Endothelial cell of umbilical vein (primary cell): ENCODE data around the gene TBX21. TPM values are rescaled to one million over a fixed set of nuclear protein-coding genes. Genes with fewer than 3 reads are reported as not detected.

Experiments
- BruUV-seq: library from RNA; stranded (reverse); fragments of 400-500 nt; replicated peaks from 2 replicates; lab custom pipeline; 2021; lab: Mats Ljungman, UMichigan
- CTCF ChIA-PET: fragments of 300-600, 350-600 bp; sonication (Branson Sonifier 250); formaldehyde crosslinking; loops from one replicate; lab custom pipeline; 2021; ENCODE audit warnings: antibody characterized with exemption, inconsistent platforms; lab: Charles Lee
- POLR2A ChIA-PET: fragments of 300-600, 350-600 bp; sonication (Branson Sonifier 250); formaldehyde crosslinking; loops from one replicate; lab custom pipeline; 2021; ENCODE audit warnings: antibody characterized with exemption, inconsistent platforms; lab: Charles Lee
- DNase-seq: peaks from one replicate; pipeline ENCODE4 v3.0.0-alpha.2; 2011; ENCODE audit warnings: low read depth, low spot score
- FAIRE-seq: peaks from 2 replicates; lab custom pipeline; 2011; peaks lifted over from hg19 to GRCh38; lab: Jason Lieb, UNC
- H2AFZ ChIP-seq: 2 replicates; pipeline ENCODE4 v1.6.0; 2012; ENCODE audit warnings: low read depth, low read length, control low read depth, inconsistent platforms
- H3K27ac ChIP-seq: 2 replicates; pipeline ENCODE4 v1.5.1; 2011; ENCODE audit warnings: low read depth, mild to moderate bottlenecking, control low read depth, low read length, moderate library complexity; ENCODE audit not compliant: insufficient read depth
- H3K27me3 ChIP-seq, 2 experiments: 2 replicates each; pipeline versions ENCODE4 v1.6.0 to v1.6.1; 2011; ENCODE audit warnings: low read length in 2 of 2, mixed read lengths in 1 of 2; ENCODE audit not compliant: control insufficient read depth in 2 of 2, insufficient read depth in 2 of 2
- H3K36me3 ChIP-seq, 2 experiments: 2 replicates in 1 of 2; 3 replicates in 1 of 2; pipeline ENCODE4 v1.5.1; 2011; ENCODE audit warnings: low read length in 2 of 2, mild to moderate bottlenecking in 1 of 2, moderate library complexity in 1 of 2; ENCODE audit not compliant: control insufficient read depth in 2 of 2, insufficient read depth in 2 of 2; ENCODE audit errors: extremely low read depth in 1 of 2
- H3K4me1 ChIP-seq: 3 replicates; pipeline ENCODE4 v1.5.1; 2011; ENCODE audit warnings: mild to moderate bottlenecking, low read length; ENCODE audit not compliant: control insufficient read depth, insufficient read depth; ENCODE audit errors: extremely low read depth
- H3K4me2 ChIP-seq: 2 replicates; pipeline ENCODE4 v1.6.1; 2011; ENCODE audit warnings: low read length, control low read depth, mixed read lengths; ENCODE audit not compliant: insufficient read depth
- H3K4me3 ChIP-seq, 3 experiments: fragments of 200-600 bp in 1 of 3; sonication (generic), shearing (Covaris generic) in 1 of 3; replicated peaks in 1 of 3; 2 replicates each; pipeline ENCODE4 v1.5.1; 2011 to 2016; ENCODE audit warnings: control low read depth in 3 of 3, low read length in 3 of 3, mild to moderate bottlenecking in 2 of 3, inconsistent platforms in 1 of 3, low read depth in 1 of 3, moderate library complexity in 1 of 3; ENCODE audit not compliant: insufficient read depth in 1 of 3
- H3K79me2 ChIP-seq: 2 replicates; pipeline ENCODE4 v1.6.0; 2012; ENCODE audit warnings: low read length, inconsistent platforms; ENCODE audit not compliant: control insufficient read depth, insufficient read depth
- H3K9ac ChIP-seq: replicated peaks from 2 replicates; pipeline ENCODE3; 2011; ENCODE audit warnings: low read length, control low read depth; ENCODE audit not compliant: insufficient read depth; ENCODE audit errors: extremely low read depth
- H3K9me1 ChIP-seq: replicated peaks from 3 replicates; pipeline ENCODE4 v1.6.0; 2011; ENCODE audit warnings: mild to moderate bottlenecking, low read length; ENCODE audit not compliant: control insufficient read depth, insufficient read depth; ENCODE audit errors: extremely low read depth
- H3K9me3 ChIP-seq: replicated peaks from 2 replicates; pipeline ENCODE4 v1.5.1; 2012; ENCODE audit warnings: low read length, inconsistent platforms; ENCODE audit not compliant: control insufficient read depth, insufficient read depth
- H4K20me1 ChIP-seq: replicated peaks from 2 replicates; pipeline ENCODE3; 2011; ENCODE audit warnings: mild to moderate bottlenecking, low read length; ENCODE audit not compliant: control insufficient read depth, insufficient read depth; ENCODE audit errors: extremely low read depth
- GATA2 ChIP-seq: IDR thresholded peaks from 2 replicates; pipeline ENCODE4 v1.7.0; 2011; ENCODE audit warnings: low read depth, mild to moderate bottlenecking, moderate library complexity, mixed read lengths, low read length; ENCODE audit not compliant: insufficient read length, insufficient read depth
- POLR2A ChIP-seq: IDR thresholded peaks from 2 replicates; pipeline ENCODE4 v1.6.1; 2012; ENCODE audit warnings: low read depth, mild to moderate bottlenecking, control low read depth, low read length
- dilution Hi-C: fragments of 300-500 bp; cut with MboI; formaldehyde crosslinking; loops from one replicate; pipeline ENCODE4 v1.15.0; 2019; ENCODE audit warnings: low sequenced_read_pairs; ENCODE audit not compliant: extremely low pct_ligation_motif_present
- intact Hi-C: fragments of 100-400 bp; cut with micrococcal nuclease; formaldehyde crosslinking; loops from one replicate; pipeline ENCODE4 v1.10.0; 2022
- polyA plus RNA-seq, 4 experiments: library from polyadenylated mRNA; depleted of rRNA in 3 of 4; stranded (reverse) in 3 of 4; unstranded in 1 of 4; fragments of >200 nt; gene quantifications; 2 replicates each; pipeline versions ENCODE4 v1.2.1 to v1.2.3, GENCODE V29; 2011 to 2012; ENCODE audit warnings: missing spikeins in 1 of 4
- total RNA-seq: library from RNA; stranded (reverse); gene quantifications from 2 replicates; pipeline ENCODE4 v1.2.3, GENCODE V29; 2021
- TF ChIP-seq, protein P1 (sequence below): IDR thresholded peaks from 2 replicates; pipeline ENCODE4 v1.6.1; 2011; ENCODE audit not compliant: insufficient read depth, insufficient read length

TBX21 gene
- total and polyA plus RNA-seq, 2 donors (not counting 3 experiments of a cell fraction or from before 2014, with no cell fraction given) = not detected

DNA sequence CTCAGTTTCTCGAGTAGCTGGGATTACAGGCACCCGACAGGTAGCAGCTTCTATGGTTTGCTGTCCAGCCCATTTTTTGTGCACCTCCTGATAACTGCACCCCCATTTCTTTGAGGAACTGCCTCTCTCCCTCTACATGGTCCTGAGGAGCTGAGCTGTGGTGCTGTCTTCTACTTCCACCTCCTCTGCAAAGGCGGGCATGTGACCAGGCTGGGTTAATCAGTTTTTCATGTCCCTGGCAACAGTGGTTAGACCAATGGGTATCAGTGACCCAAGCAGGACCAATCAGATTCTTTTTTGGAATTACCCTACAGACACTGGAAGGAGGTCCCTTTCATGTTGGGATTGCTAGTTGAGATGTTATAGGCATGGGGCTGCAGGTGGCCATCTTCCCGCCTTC, 41.3 kb downstream of the TBX21 start:
- CTCF ChIA-PET = interaction anchor here (0.7 to 1.1 kb wide), 4 partner anchors 16 to 115 kb away, joined by 3 read pairs; no protein-coding TSS in a partner anchor
- dilution Hi-C loops (no loop called here), intact Hi-C loops (no loop called here)

DNA sequence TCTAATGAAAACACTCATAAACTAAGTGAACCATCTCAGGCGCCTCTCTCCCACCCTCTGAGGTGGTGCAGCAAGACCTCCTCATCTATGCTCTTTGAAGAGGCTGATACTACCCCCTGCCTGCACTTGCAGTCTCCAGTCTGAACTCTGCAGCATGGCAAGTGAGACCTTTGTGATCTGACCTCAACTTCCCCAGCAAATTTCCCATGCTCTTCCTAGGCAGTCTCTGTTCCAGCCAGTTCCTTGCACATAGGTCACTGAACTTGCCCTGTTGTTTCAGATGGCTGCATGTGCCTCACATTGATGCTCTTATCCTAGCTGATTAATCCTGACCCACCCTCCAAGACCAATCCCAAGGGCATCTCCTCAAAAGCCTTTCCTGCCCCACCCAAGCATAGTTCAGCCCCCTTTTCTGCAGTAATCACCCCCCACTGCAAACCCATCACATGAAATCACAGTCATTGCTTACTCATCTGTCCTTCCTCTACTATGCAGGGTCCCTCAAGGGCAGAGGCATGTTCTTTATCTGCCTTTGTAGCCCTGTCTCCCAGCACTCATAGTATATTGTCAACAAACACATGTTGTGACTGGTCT, 42.0 kb downstream of the TBX21 start:
- peaks cover 11 to 22% of the 10 kb centered on the region in 2 experiments for H3K27me3 ChIP-seq
- no peak overlapping the region for H3K9ac ChIP-seq
- DNase-seq (no peak), FAIRE-seq (no peak)
- dilution Hi-C loops = no loop called here
- no peaks in the 10 kb centered on the region for H3K79me2 ChIP-seq
- no TSS peak for BruUV-seq
- ChIA-PET CTCF (interaction anchor here (0.8 to 1.4 kb wide), 3 partner anchors 10 to 115 kb away, joined by 3 to 5 read pairs (median 4); no protein-coding TSS in a partner anchor), POLR2A (no interaction called here)
- no peak overlapping the region for H3K4me2 ChIP-seq
- H3K27ac ChIP-seq = no peak overlapping the region
- no peaks in the 10 kb centered on the region for H3K9me1 ChIP-seq
- TF ChIP-seq POLR2A = no peak
- TF ChIP-seq, protein P1, sequence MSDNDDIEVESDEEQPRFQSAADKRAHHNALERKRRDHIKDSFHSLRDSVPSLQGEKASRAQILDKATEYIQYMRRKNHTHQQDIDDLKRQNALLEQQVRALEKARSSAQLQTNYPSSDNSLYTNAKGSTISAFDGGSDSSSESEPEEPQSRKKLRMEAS = no peak
- TF ChIP-seq GATA2 = no peak
- no peaks in the 10 kb centered on the region for H3K36me3 ChIP-seq
- H3K4me1 ChIP-seq = no peaks in the 10 kb centered on the region
- no peaks in the 10 kb centered on the region for H4K20me1 ChIP-seq
- no peak overlapping the region for H3K4me3 ChIP-seq
- H3K9me3 ChIP-seq = no peaks in the 10 kb centered on the region
- intact Hi-C loops = no loop called here
- H2AFZ ChIP-seq = no peak overlapping the region

More for the DNA sequence above, 41.3 kb downstream of the TBX21 start:
- H3K4me3 ChIP-seq = no peak overlapping the region
- BruUV-seq = no TSS peak
- no peaks in the 10 kb centered on the region for H4K20me1 ChIP-seq
- no peaks in the 10 kb centered on the region for H3K9me1 ChIP-seq
- H2AFZ ChIP-seq = no peak overlapping the region
- POLR2A ChIA-PET = no interaction called here
- DNase-seq (no peak), FAIRE-seq (no peak)
- H3K27me3 ChIP-seq = peaks cover 11 to 22% of the 10 kb centered on the region in 2 experiments
- H3K9me3 ChIP-seq = no peaks in the 10 kb centered on the region
- H3K4me2 ChIP-seq = no peak overlapping the region
- H3K79me2 ChIP-seq = no peaks in the 10 kb centered on the region
- H3K36me3 ChIP-seq = no peaks in the 10 kb centered on the region
- no peak for TF ChIP-seq GATA2
- H3K4me1 ChIP-seq = no peaks in the 10 kb centered on the region
- no peak overlapping the region for H3K27ac ChIP-seq
- no peak overlapping the region for H3K9ac ChIP-seq
